Endothelial cell of umbilical vein (primary cell): ENCODE results near the gene ANGEL2. TPM values are rescaled to one million over a fixed set of nuclear protein-coding genes. Genes with fewer than 3 reads are reported as not detected.
"Not testable (repeated sequence)": the region's sequence is repeated elsewhere in the genome, so short reads cannot be mapped to it uniquely, and the experiment has no call there.

Source experiments
- BruUV-seq: library from RNA; stranded (reverse); fragments of 400-500 nt; replicated peaks from 2 replicates; lab custom pipeline; 2021; lab: Mats Ljungman, UMichigan
- CTCF ChIA-PET: fragments of 300-600, 350-600 bp; sonication (Branson Sonifier 250); formaldehyde crosslinking; loops from one replicate; lab custom pipeline; 2021; ENCODE audit warnings: antibody characterized with exemption, inconsistent platforms; lab: Charles Lee
- POLR2A ChIA-PET: fragments of 300-600, 350-600 bp; sonication (Branson Sonifier 250); formaldehyde crosslinking; loops from one replicate; lab custom pipeline; 2021; ENCODE audit warnings: antibody characterized with exemption, inconsistent platforms; lab: Charles Lee
- DNase-seq: peaks from one replicate; pipeline ENCODE4 v3.0.0-alpha.2; 2011; ENCODE audit warnings: low read depth, low spot score
- FAIRE-seq: peaks from 2 replicates; lab custom pipeline; 2011; peaks lifted over from hg19 to GRCh38; lab: Jason Lieb, UNC
- H2AFZ ChIP-seq: 2 replicates; pipeline ENCODE4 v1.6.0; 2012; ENCODE audit warnings: low read depth, low read length, control low read depth, inconsistent platforms
- H3K27ac ChIP-seq: 2 replicates; pipeline ENCODE4 v1.5.1; 2011; ENCODE audit warnings: low read depth, mild to moderate bottlenecking, control low read depth, low read length, moderate library complexity; ENCODE audit not compliant: insufficient read depth
- H3K27me3 ChIP-seq, 2 experiments: 2 replicates each; pipeline versions ENCODE4 v1.6.0 to v1.6.1; 2011; ENCODE audit warnings: low read length in 2 of 2, mixed read lengths in 1 of 2; ENCODE audit not compliant: control insufficient read depth in 2 of 2, insufficient read depth in 2 of 2
- H3K36me3 ChIP-seq, 2 experiments: 2 replicates in 1 of 2; 3 replicates in 1 of 2; pipeline ENCODE4 v1.5.1; 2011; ENCODE audit warnings: low read length in 2 of 2, mild to moderate bottlenecking in 1 of 2, moderate library complexity in 1 of 2; ENCODE audit not compliant: control insufficient read depth in 2 of 2, insufficient read depth in 2 of 2; ENCODE audit errors: extremely low read depth in 1 of 2
- H3K4me1 ChIP-seq: 3 replicates; pipeline ENCODE4 v1.5.1; 2011; ENCODE audit warnings: mild to moderate bottlenecking, low read length; ENCODE audit not compliant: control insufficient read depth, insufficient read depth; ENCODE audit errors: extremely low read depth
- H3K4me2 ChIP-seq: 2 replicates; pipeline ENCODE4 v1.6.1; 2011; ENCODE audit warnings: low read length, control low read depth, mixed read lengths; ENCODE audit not compliant: insufficient read depth
- H3K4me3 ChIP-seq, 3 experiments: fragments of 200-600 bp in 1 of 3; sonication (generic), shearing (Covaris generic) in 1 of 3; replicated peaks in 1 of 3; 2 replicates each; pipeline ENCODE4 v1.5.1; 2011 to 2016; ENCODE audit warnings: control low read depth in 3 of 3, low read length in 3 of 3, mild to moderate bottlenecking in 2 of 3, inconsistent platforms in 1 of 3, low read depth in 1 of 3, moderate library complexity in 1 of 3; ENCODE audit not compliant: insufficient read depth in 1 of 3
- H3K79me2 ChIP-seq: 2 replicates; pipeline ENCODE4 v1.6.0; 2012; ENCODE audit warnings: low read length, inconsistent platforms; ENCODE audit not compliant: control insufficient read depth, insufficient read depth
- H3K9ac ChIP-seq: replicated peaks from 2 replicates; pipeline ENCODE3; 2011; ENCODE audit warnings: low read length, control low read depth; ENCODE audit not compliant: insufficient read depth; ENCODE audit errors: extremely low read depth
- H3K9me1 ChIP-seq: replicated peaks from 3 replicates; pipeline ENCODE4 v1.6.0; 2011; ENCODE audit warnings: mild to moderate bottlenecking, low read length; ENCODE audit not compliant: control insufficient read depth, insufficient read depth; ENCODE audit errors: extremely low read depth
- H3K9me3 ChIP-seq: replicated peaks from 2 replicates; pipeline ENCODE4 v1.5.1; 2012; ENCODE audit warnings: low read length, inconsistent platforms; ENCODE audit not compliant: control insufficient read depth, insufficient read depth
- H4K20me1 ChIP-seq: replicated peaks from 2 replicates; pipeline ENCODE3; 2011; ENCODE audit warnings: mild to moderate bottlenecking, low read length; ENCODE audit not compliant: control insufficient read depth, insufficient read depth; ENCODE audit errors: extremely low read depth
- JUN ChIP-seq: IDR thresholded peaks from 2 replicates; pipeline ENCODE4 v1.6.1; 2011; ENCODE audit warnings: borderline replicate concordance, low read depth; ENCODE audit not compliant: insufficient read length, insufficient read depth
- MYC ChIP-seq: IDR thresholded peaks from one replicate; pipeline ENCODE4 v1.6.1; 2011; ENCODE audit warnings: mild to moderate bottlenecking, low read depth, low read length
- dilution Hi-C: fragments of 300-500 bp; cut with MboI; formaldehyde crosslinking; loops from one replicate; pipeline ENCODE4 v1.15.0; 2019; ENCODE audit warnings: low sequenced_read_pairs; ENCODE audit not compliant: extremely low pct_ligation_motif_present
- intact Hi-C: fragments of 100-400 bp; cut with micrococcal nuclease; formaldehyde crosslinking; loops from one replicate; pipeline ENCODE4 v1.10.0; 2022
- polyA plus RNA-seq, 4 experiments: library from polyadenylated mRNA; depleted of rRNA in 3 of 4; stranded (reverse) in 3 of 4; unstranded in 1 of 4; fragments of >200 nt; gene quantifications; 2 replicates each; pipeline versions ENCODE4 v1.2.1 to v1.2.3, GENCODE V29; 2011 to 2012; ENCODE audit warnings: missing spikeins in 1 of 4
- total RNA-seq: library from RNA; stranded (reverse); gene quantifications from 2 replicates; pipeline ENCODE4 v1.2.3, GENCODE V29; 2021

Gene ANGEL2
- total and polyA plus RNA-seq, 2 donors (not counting 3 experiments of a cell fraction or from before 2014, with no cell fraction given), result 11.9 to 39.1 TPM

DNA sequence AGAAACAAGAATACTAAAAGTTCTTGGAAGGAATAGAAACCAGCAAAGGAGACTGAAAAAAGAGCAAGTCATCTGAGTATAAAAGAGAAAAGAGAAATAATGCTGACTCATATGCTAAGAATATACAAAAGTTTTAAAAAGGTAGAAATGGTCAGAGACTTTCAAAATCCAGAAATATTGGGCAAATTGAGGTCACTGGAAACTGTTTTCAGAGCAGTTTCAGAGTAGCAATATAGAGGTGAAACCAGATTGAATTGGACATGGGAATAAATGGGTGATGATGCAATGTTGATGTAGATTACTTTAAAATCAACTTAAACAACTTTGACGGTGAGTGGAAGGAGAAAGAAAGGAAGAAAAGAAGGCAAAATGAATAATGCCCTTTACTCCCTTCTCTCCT, 33.6 kb upstream of the ANGEL2 start:
- dilution Hi-C loops, result no loop called here
- CTCF ChIA-PET, result no interaction called here

DNA sequence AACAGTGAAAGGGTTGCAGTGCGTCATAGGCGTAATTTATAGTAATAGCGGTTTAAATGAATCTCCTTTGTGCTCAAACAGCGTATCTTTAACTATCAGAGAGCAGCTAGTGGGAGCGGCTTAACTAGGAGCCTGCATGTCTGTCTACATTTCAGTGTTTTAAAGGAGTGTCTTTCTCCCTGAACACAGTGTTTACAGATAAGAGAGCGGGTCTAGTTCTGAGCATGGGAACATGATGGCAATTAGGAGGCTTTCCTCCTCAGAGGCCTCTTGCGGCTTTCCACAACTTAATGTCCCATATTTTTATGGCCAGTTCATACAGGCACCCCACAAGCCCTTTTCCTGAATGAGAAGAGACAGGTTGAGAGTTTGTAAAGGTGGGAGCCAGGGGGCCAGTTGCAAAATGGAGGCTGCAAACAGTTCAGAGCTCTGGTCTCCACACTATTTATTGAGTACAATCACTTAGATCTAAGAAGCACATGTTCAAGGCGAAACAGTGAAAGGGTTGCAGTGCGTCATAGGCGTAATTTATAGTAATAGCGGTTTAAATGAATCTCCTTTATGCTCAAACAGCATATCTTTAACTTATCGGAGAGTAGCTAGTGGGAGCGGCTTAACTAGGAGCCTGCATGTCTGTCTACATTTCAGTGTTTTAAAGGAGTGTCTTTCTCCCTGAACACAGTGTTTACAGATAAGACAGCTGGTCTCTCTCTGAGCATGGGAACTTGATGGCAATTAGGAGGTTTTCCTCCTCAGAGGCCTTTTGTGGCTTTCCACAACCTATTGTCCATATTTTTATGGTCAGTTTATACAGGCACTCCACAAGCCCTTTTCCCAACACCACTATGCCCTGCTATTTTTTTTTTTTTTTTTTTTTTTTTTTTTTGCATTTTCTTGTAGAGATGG, 29.9 kb upstream of the ANGEL2 start:
- H2AFZ ChIP-seq, POLR2A ChIA-PET, H3K79me2 ChIP-seq, CTCF ChIA-PET, H3K4me1 ChIP-seq, H3K9me3 ChIP-seq, H3K27me3 ChIP-seq, H4K20me1 ChIP-seq, FAIRE-seq, DNase-seq, H3K4me2 ChIP-seq, H3K9ac ChIP-seq, H3K9me1 ChIP-seq, H3K4me3 ChIP-seq, intact Hi-C loops, H3K36me3 ChIP-seq, dilution Hi-C loops, BruUV-seq, H3K27ac ChIP-seq: not testable (repeated sequence)

More for the DNA sequence above, 33.6 kb upstream of the ANGEL2 start:
- no peak overlapping the region for H3K9ac ChIP-seq
- intact Hi-C loops, result no loop called here
- no peaks in the 10 kb centered on the region for H3K9me1 ChIP-seq
- BruUV-seq, result no TSS peak
- POLR2A ChIA-PET, result no interaction called here
- no peak overlapping the region for H3K4me2 ChIP-seq
- TF ChIP-seq MYC, result no peak
- no peak for TF ChIP-seq JUN
- no peak overlapping the region for H3K27ac ChIP-seq
- no peaks in the 10 kb centered on the region for H3K36me3 ChIP-seq
- H4K20me1 ChIP-seq, result no peaks in the 10 kb centered on the region
- no peaks in the 10 kb centered on the region for H3K9me3 ChIP-seq
- FAIRE-seq, result no peak
- H3K27me3 ChIP-seq, result peaks cover 1 to 2% of the 10 kb centered on the region in 2 experiments
- no peak overlapping the region for H2AFZ ChIP-seq
- no peak for DNase-seq
- H3K4me3 ChIP-seq, result no peak overlapping the region
- peaks cover 6% of the 10 kb centered on the region for H3K4me1 ChIP-seq
- H3K79me2 ChIP-seq, result peaks cover 11% of the 10 kb centered on the region
